H1 (cell line): Measurements from ENCODE around the gene ARGLU1. TPM values are rescaled to one million over a fixed set of nuclear protein-coding genes. Genes with fewer than 3 reads are reported as not detected.

Experiments
- CTCF ChIA-PET: fragments of 300-600 bp; sonication (Branson Sonifier 250); formaldehyde crosslinking; loops from one replicate; lab custom pipeline; 2021; ENCODE audit not compliant: partially characterized antibody; lab: Charles Lee
- POLR2A ChIA-PET: fragments of 300-600 bp; sonication (Branson Sonifier 250); formaldehyde crosslinking; loops from one replicate; lab custom pipeline; 2021; ENCODE audit warnings: inconsistent platforms; ENCODE audit not compliant: partially characterized antibody; lab: Charles Lee
- DNase-seq, 2 experiments: peaks; one replicate each; pipeline versions ENCODE4 v3.0.0 to v3.0.0-alpha.2; 2010 to 2022; ENCODE audit warnings: low spot score in 2 of 2, low read depth in 1 of 2, mixed read lengths in 1 of 2
- FAIRE-seq: peaks from 2 replicates; lab custom pipeline; 2011; peaks lifted over from hg19 to GRCh38; lab: Jason Lieb, UNC
- H2AFZ ChIP-seq: 2 replicates; pipeline ENCODE4 v1.8.1; 2012; ENCODE audit warnings: low read length, inconsistent platforms
- H2AK5ac ChIP-seq: 2 replicates; pipeline ENCODE4 v1.6.1; 2013; ENCODE audit warnings: low read depth, low read length
- H2BK120ac ChIP-seq: replicated peaks from 2 replicates; pipeline ENCODE3; 2013; ENCODE audit warnings: low read depth, low read length, inconsistent platforms
- H2BK12ac ChIP-seq: 2 replicates; pipeline ENCODE4 v1.6.1; 2013; ENCODE audit warnings: low read depth, low read length
- H2BK15ac ChIP-seq: 2 replicates; pipeline ENCODE4 v1.6.1; 2013; ENCODE audit warnings: low read length
- H2BK20ac ChIP-seq: 2 replicates; pipeline ENCODE4 v1.6.1; 2013; ENCODE audit warnings: low read length
- H2BK5ac ChIP-seq: 2 replicates; pipeline ENCODE4 v1.6.1; 2013; ENCODE audit warnings: low read depth, low read length
- H3K14ac ChIP-seq: 2 replicates; pipeline ENCODE4 v1.6.1; 2013; ENCODE audit warnings: inconsistent platforms; ENCODE audit not compliant: insufficient read length
- H3K18ac ChIP-seq: 2 replicates; pipeline ENCODE4 v1.6.1; 2013; ENCODE audit warnings: low read length; ENCODE audit errors: extremely low read depth
- H3K23ac ChIP-seq: 2 replicates; pipeline ENCODE4 v1.6.1; 2013; ENCODE audit warnings: inconsistent platforms; ENCODE audit not compliant: insufficient read length
- H3K23me2 ChIP-seq: 2 replicates; pipeline ENCODE4 v1.6.1; 2013; ENCODE audit warnings: low read depth, low read length
- H3K27ac ChIP-seq: 2 replicates; pipeline ENCODE4 v1.6.1; 2011; ENCODE audit warnings: low read depth, low read length, inconsistent platforms
- H3K27me3 ChIP-seq, 4 experiments: replicated peaks in 1 of 4; 1 replicate in 1 of 4; 2 replicates in 3 of 4; pipeline versions ENCODE4 v1.6.1 to v1.8.1; 2011 to 2013; ENCODE audit warnings: low read length in 3 of 4, mild to moderate bottlenecking in 3 of 4, inconsistent platforms in 2 of 4, mixed read lengths in 2 of 4, moderate library complexity in 1 of 4; ENCODE audit not compliant: control insufficient read depth in 3 of 4, insufficient read depth in 3 of 4; ENCODE audit errors: extremely low read depth in 1 of 4
- H3K36me3 ChIP-seq, 4 experiments: 2 replicates each; pipeline versions ENCODE4 v1.6.1 to v1.8.1; 2011 to 2013; ENCODE audit warnings: mild to moderate bottlenecking in 4 of 4, low read length in 3 of 4, moderate library complexity in 2 of 4, control low read depth in 1 of 4, inconsistent platforms in 1 of 4; ENCODE audit not compliant: insufficient read depth in 4 of 4, control insufficient read depth in 2 of 4
- H3K4ac ChIP-seq: replicated peaks from 2 replicates; pipeline ENCODE3; 2013; ENCODE audit warnings: low read length, low read depth, mixed read lengths, inconsistent platforms; ENCODE audit not compliant: insufficient read length
- H3K4me1 ChIP-seq, 4 experiments: replicated peaks in 1 of 4; 1 replicate in 1 of 4; 2 replicates in 3 of 4; pipeline versions ENCODE4 v1.6.1 to v1.8.1; 2011 to 2013; ENCODE audit warnings: low read length in 3 of 4, inconsistent platforms in 2 of 4, mixed read lengths in 1 of 4; ENCODE audit not compliant: insufficient read depth in 4 of 4, control insufficient read depth in 3 of 4
- H3K4me2 ChIP-seq, 2 experiments: 2 replicates each; pipeline versions ENCODE4 v1.6.1 to v1.8.1; 2011 to 2013; ENCODE audit warnings: low read depth in 2 of 2, low read length in 2 of 2, control low read depth in 1 of 2, inconsistent platforms in 1 of 2, mild to moderate bottlenecking in 1 of 2; ENCODE audit not compliant: insufficient read depth in 1 of 2
- H3K4me3 ChIP-seq, 4 experiments: fragments of 200-600, 300-600 bp in 1 of 4; sonication (generic), shearing (Covaris generic), sonication (Bioruptor Twin) in 1 of 4; 2 replicates each; pipeline versions ENCODE4 v1.5.1 to v1.8.1; 2011 to 2016; ENCODE audit warnings: low read length in 4 of 4, low read depth in 3 of 4, control low read depth in 2 of 4, inconsistent platforms in 2 of 4, mild to moderate bottlenecking in 2 of 4, mixed read lengths in 1 of 4, moderate library complexity in 1 of 4; ENCODE audit not compliant: insufficient read depth in 2 of 4; ENCODE audit errors: extremely low read depth in 1 of 4
- H3K56ac ChIP-seq: replicated peaks from 2 replicates; pipeline ENCODE3; 2013; ENCODE audit warnings: low read depth, mild to moderate bottlenecking, mixed read lengths, low read length, inconsistent platforms; ENCODE audit not compliant: insufficient read length
- H3K79me1 ChIP-seq: 2 replicates; pipeline ENCODE4 v1.6.1; 2013; ENCODE audit warnings: low read depth, low read length, control low read depth
- H3K79me2 ChIP-seq, 2 experiments: 2 replicates each; pipeline versions ENCODE4 v1.6.1 to v1.8.1; 2012 to 2013; ENCODE audit warnings: low read length in 2 of 2, mild to moderate bottlenecking in 2 of 2, inconsistent platforms in 1 of 2; ENCODE audit not compliant: insufficient read depth in 2 of 2, control insufficient read depth in 1 of 2
- H3K9ac ChIP-seq, 4 experiments: replicated peaks in 1 of 4; 1 replicate in 1 of 4; 2 replicates in 3 of 4; pipeline versions ENCODE4 v1.6.1 to v1.8.1; 2011 to 2013; ENCODE audit warnings: low read depth in 3 of 4, low read length in 3 of 4, control low read depth in 2 of 4, mild to moderate bottlenecking in 2 of 4, moderate library complexity in 2 of 4, inconsistent platforms in 1 of 4; ENCODE audit errors: extremely low read depth in 1 of 4
- H3K9me3 ChIP-seq, 2 experiments: 2 replicates each; pipeline versions ENCODE4 v1.6.1 to v1.8.1; 2012 to 2013; ENCODE audit warnings: mild to moderate bottlenecking in 2 of 2, moderate library complexity in 2 of 2, control low read depth in 1 of 2, inconsistent platforms in 1 of 2, low read depth in 1 of 2, low read length in 1 of 2, mixed read lengths in 1 of 2; ENCODE audit not compliant: insufficient read depth in 2 of 2
- H4K20me1 ChIP-seq, 2 experiments: replicated peaks in 1 of 2; 2 replicates each; pipeline versions ENCODE3 to v1.8.1; 2011 to 2013; ENCODE audit warnings: inconsistent platforms in 2 of 2, low read length in 2 of 2, mild to moderate bottlenecking in 1 of 2; ENCODE audit not compliant: insufficient read depth in 2 of 2, control insufficient read depth in 1 of 2
- H4K5ac ChIP-seq: 2 replicates; pipeline ENCODE4 v1.6.1; 2013; ENCODE audit warnings: low read length, low read depth, mixed read lengths, inconsistent platforms; ENCODE audit not compliant: insufficient read length
- H4K8ac ChIP-seq: 2 replicates; pipeline ENCODE4 v1.8.0; 2013; ENCODE audit warnings: mild to moderate bottlenecking, moderate library complexity, low read length, inconsistent platforms; ENCODE audit not compliant: insufficient read depth; ENCODE audit errors: extremely low read depth
- H4K91ac ChIP-seq: replicated peaks from 2 replicates; pipeline ENCODE3; 2013; ENCODE audit warnings: low read length, mixed read lengths, inconsistent platforms; ENCODE audit not compliant: insufficient read length
- CTBP2 ChIP-seq: IDR thresholded peaks from 2 replicates; pipeline ENCODE4 v1.7.0; 2011; ENCODE audit warnings: borderline replicate concordance, mild to moderate bottlenecking, moderate library complexity, mixed read lengths, low read length; ENCODE audit not compliant: insufficient read depth, insufficient read length
- EP300 ChIP-seq, 2 experiments: IDR thresholded peaks; 1 replicate in 1 of 2; 2 replicates in 1 of 2; pipeline ENCODE4 v1.6.1; 2011 to 2012; ENCODE audit warnings: low read depth in 2 of 2, low read length in 2 of 2, mild to moderate bottlenecking in 2 of 2, borderline replicate concordance in 1 of 2, inconsistent platforms in 1 of 2, moderate library complexity in 1 of 2
- KDM5A ChIP-seq: fragments of 200-600 bp; IDR thresholded peaks from 2 replicates; pipeline ENCODE4 v1.7.1; 2012; ENCODE audit warnings: mild to moderate bottlenecking, low read length, inconsistent platforms, mixed read lengths
- YY1 ChIP-seq: IDR thresholded peaks from 2 replicates; pipeline ENCODE4 v1.6.1; 2011; ENCODE audit warnings: low read depth, mild to moderate bottlenecking, low read length
- WGBS, 2 experiments: shearing (Covaris generic) in 1 of 2; methylation state at CpG; one replicate each; pipeline versions ENCODE4 v1.1.6 to v1.1.7; 2013 to 2015; ENCODE audit warnings: low lambda C conversion rate in 2 of 2, mixed read lengths in 2 of 2, inconsistent platforms in 1 of 2, low coverage in 1 of 2, missing lambda C conversion rate in 1 of 2; ENCODE audit not compliant: insufficient replicate concordance in 2 of 2, insufficient coverage in 1 of 2, insufficient read length in 1 of 2; ENCODE audit errors: extremely low coverage in 1 of 2, missing lambda C conversion rate in 1 of 2; 5-methylcytosine and 5-hydroxymethylcytosine counted together
- polyA plus RNA-seq, 7 experiments: library from polyadenylated mRNA; depleted of rRNA in 3 of 7; stranded (reverse) in 5 of 7; unstranded in 2 of 7; fragments of >200 nt in 5 of 7; fragments of 200-250 nt in 2 of 7; gene quantifications; 1 replicate in 5 of 7; 2 replicates in 1 of 7; 4 replicates in 1 of 7; pipeline versions ENCODE4 v1.2.1 to v1.2.3, GENCODE V29; 2011 to 2013; ENCODE audit warnings: missing spikeins in 2 of 7, mixed read lengths in 2 of 7
- total RNA-seq: library from RNA; stranded (reverse); fragmentation: NEBNext Ultra II Directional; extraction: Animal tissue kit (Norgen Biotek cat#: 25700); gene quantifications from 2 replicates; pipeline ENCODE4 v1.2.1, GENCODE V29; 2021

Gene ARGLU1
- total and polyA plus RNA-seq, 2 of the 8 experiments (the other 6 are each of a cell fraction or from before 2014, with no cell fraction given), result 47.8 to 84.9 TPM

GRCh38 chr13:106581225-106581624 is 13.3 kb upstream of the ARGLU1 start:
- no peak overlapping the region for H3K27ac ChIP-seq
- H4K20me1 ChIP-seq, result no peaks in the 10 kb centered on the region
- no peak overlapping the region for H2BK5ac ChIP-seq
- H3K18ac ChIP-seq, result no peak overlapping the region
- no peak overlapping the region for H2BK15ac ChIP-seq
- no peaks in the 10 kb centered on the region for H3K23me2 ChIP-seq
- H2AFZ ChIP-seq, result no peak overlapping the region
- H4K8ac ChIP-seq, result no peak overlapping the region
- H3K27me3 ChIP-seq, result no peaks in the 10 kb centered on the region
- H2BK120ac ChIP-seq, result no peak overlapping the region
- H2BK20ac ChIP-seq, result no peak overlapping the region
- no peak overlapping the region for H3K14ac ChIP-seq
- H3K79me2 ChIP-seq, result no peaks in the 10 kb centered on the region
- POLR2A ChIA-PET, result interaction anchor here (1.1 to 2.4 kb wide), 2 partner anchors 14 to 39 kb away, joined by 3 to 9 read pairs; partner anchors contain the start of gene ARGLU1
- no peak for TF ChIP-seq EP300 (IDR thresholded peaks at IDR 0.05; ENCODE audit: borderline replicate concordance in 1 of 2, low read depth in 2 of 2, low read length in 2 of 2)
- TF ChIP-seq KDM5A, result no peak
- TF ChIP-seq YY1, result no peak
- no peak for TF ChIP-seq CTBP2
- H2BK12ac ChIP-seq, result no peak overlapping the region
- H3K4ac ChIP-seq, result no peak overlapping the region
- no peak overlapping the region for H4K91ac ChIP-seq
- WGBS, 2 experiments, result 89% methylated on average over 4 of the region's 4 CpGs; no CpG with 5 or more reads in 1 of the 2 experiments
- H3K56ac ChIP-seq, result no peak overlapping the region
- no peak overlapping the region for H4K5ac ChIP-seq
- peaks cover 11 to 16% of the 10 kb centered on the region in 2 experiments for H3K9me3 ChIP-seq
- no peak overlapping the region for H3K23ac ChIP-seq
- no peak overlapping the region for H3K4me3 ChIP-seq
- no peak overlapping the region for H3K9ac ChIP-seq
- peaks cover 0 to 4% (median 0%) of the 10 kb centered on the region in 4 experiments; a peak in 2 of 7 replicates for H3K4me1 ChIP-seq
- H3K79me1 ChIP-seq, result no peaks in the 10 kb centered on the region
- H3K36me3 ChIP-seq, result no peaks in the 10 kb centered on the region
- CTCF ChIA-PET, result interaction anchor here (1.2 to 1.5 kb wide), 2 partner anchors 11 to 39 kb away, joined by 3 to 5 read pairs; no protein-coding TSS in a partner anchor
- FAIRE-seq, result no peak
- no peak overlapping the region for H2AK5ac ChIP-seq
- no peak overlapping the region for H3K4me2 ChIP-seq
- DNase-seq, result no peak
